ENCODE measurements around the gene VAT1L.
A peak's percentile ranks its signal among the peaks of the same experiment; 100 is the strongest.

The VAT1L gene

GRCh38 chr16:77888871-77889270 is 100.5 kb downstream of the VAT1L start:
- no peak for TF ChIP-seq CTCF (IDR thresholded peaks at IDR 0.05; ENCODE audit: low read depth, low read length, missing control alignments)
- no peak for DNase-seq (ENCODE audit: low read depth)
- no peak overlapping the region for H3K4me3 ChIP-seq (ENCODE audit: low read depth, low read length)

- TF ChIP-seq CTCF (IDR thresholded peaks at IDR 0.05; ENCODE audit: low read depth, low read length, missing control alignments) = no peak
- no peak overlapping the region for H3K4me3 ChIP-seq (ENCODE audit: low read depth, low read length)
- no peak for DNase-seq (ENCODE audit: low read depth)
Measured at GRCh38 chr16:77890075-77890474, 101.7 kb downstream of the VAT1L start.

GRCh38 chr16:77894162-77894561 is 105.8 kb downstream of the VAT1L start:
- TF ChIP-seq CTCF (IDR thresholded peaks at IDR 0.05; ENCODE audit: low read depth, low read length, missing control alignments) = peak; percentile 1
- no peak for DNase-seq (ENCODE audit: low read depth)
- no peak overlapping the region for H3K4me3 ChIP-seq (ENCODE audit: low read depth, low read length)

- no peak for TF ChIP-seq CTCF (IDR thresholded peaks at IDR 0.05; ENCODE audit: low read depth, low read length, missing control alignments)
- DNase-seq (ENCODE audit: low read depth) = no peak
- H3K4me3 ChIP-seq (ENCODE audit: low read depth, low read length) = no peak overlapping the region
Measured at GRCh38 chr16:77895962-77896361, 107.6 kb downstream of the VAT1L start.

- H3K4me3 ChIP-seq (ENCODE audit: low read depth, low read length) = no peak overlapping the region
- TF ChIP-seq CTCF (IDR thresholded peaks at IDR 0.05; ENCODE audit: low read depth, low read length, missing control alignments) = no peak
- no peak for DNase-seq (ENCODE audit: low read depth)
Measured at GRCh38 chr16:77896415-77897128, 108.2 kb downstream of the VAT1L start.

GRCh38 chr16:77897129-77897437 is 108.7 kb downstream of the VAT1L start:
- DNase-seq (ENCODE audit: low read depth) = no peak
- H3K4me3 ChIP-seq (ENCODE audit: low read depth, low read length) = no peak overlapping the region
- no peak for TF ChIP-seq CTCF (IDR thresholded peaks at IDR 0.05; ENCODE audit: low read depth, low read length, missing control alignments)

Measured in GM12864 (cell line).